RPMI7951 (cell line): ENCODE results near the gene MAPKAP1. TPM values are rescaled to one million over a fixed set of nuclear protein-coding genes. Genes with fewer than 3 reads are reported as not detected.

Source experiments
- DNase-seq: peaks from one replicate; pipeline ENCODE4 v3.0.0-alpha.2; 2012; ENCODE audit warnings: low read depth
- total RNA-seq: library from RNA; depleted of rRNA; stranded (reverse); fragments of >200 nt; shearing (Covaris generic); gene quantifications from 2 replicates; pipeline ENCODE4 v1.2.3, GENCODE V29; 2014

Gene MAPKAP1
- total RNA-seq, 1 experiment from 2014 or later, result 60.6 TPM

DNA sequence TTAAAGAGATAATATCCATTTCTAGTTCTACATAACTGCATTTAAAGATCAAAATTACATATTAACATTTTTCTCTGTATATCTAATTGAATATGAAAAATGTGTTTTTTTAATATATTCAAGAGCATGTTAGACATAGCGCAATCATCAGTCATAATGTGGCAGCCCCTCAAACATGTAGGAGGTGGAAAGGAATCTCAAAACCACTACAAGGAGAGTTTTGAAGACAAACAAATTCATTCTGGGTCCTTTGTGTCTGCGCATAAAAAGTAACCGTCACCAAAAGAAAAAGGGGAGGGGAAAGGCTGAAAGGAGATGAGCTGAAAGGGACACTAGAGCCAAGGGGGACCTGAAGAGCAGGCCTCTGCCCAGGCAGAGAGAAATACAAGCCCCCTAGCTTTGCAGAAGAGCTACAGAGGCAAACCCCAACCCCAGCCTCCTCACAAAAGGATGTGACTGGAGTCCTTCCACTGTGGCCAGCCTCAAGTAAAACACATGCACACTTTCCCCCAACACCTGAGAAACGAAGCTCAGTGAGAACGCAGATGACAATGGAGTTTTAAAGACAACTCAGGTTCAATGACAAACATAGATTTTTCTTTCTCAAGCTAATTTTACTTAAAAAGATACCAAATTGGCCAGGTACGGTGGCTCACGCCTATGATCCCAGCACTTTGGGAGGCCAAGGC is 62.0 kb downstream of the MAPKAP1 start:
- no peak for DNase-seq

DNA sequence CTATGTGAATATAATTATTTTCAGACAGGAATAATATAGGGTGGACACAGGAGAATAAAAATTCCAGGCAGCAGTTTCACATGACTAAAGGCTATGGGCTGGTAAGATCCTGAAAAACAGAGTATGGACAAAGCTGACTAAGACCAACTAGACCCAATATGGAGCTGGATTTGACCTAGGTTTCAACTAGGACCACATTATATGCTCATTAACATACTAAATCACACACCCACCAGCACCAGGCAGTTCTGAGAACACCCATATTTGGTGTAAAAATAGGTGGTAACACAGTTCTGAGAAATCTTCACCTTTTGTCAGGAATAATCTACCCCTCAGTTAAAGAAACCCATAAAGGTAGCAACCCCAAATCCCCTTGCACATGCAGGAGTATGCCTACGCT is 64.7 kb downstream of the MAPKAP1 start:
- DNase-seq, result no peak

DNA sequence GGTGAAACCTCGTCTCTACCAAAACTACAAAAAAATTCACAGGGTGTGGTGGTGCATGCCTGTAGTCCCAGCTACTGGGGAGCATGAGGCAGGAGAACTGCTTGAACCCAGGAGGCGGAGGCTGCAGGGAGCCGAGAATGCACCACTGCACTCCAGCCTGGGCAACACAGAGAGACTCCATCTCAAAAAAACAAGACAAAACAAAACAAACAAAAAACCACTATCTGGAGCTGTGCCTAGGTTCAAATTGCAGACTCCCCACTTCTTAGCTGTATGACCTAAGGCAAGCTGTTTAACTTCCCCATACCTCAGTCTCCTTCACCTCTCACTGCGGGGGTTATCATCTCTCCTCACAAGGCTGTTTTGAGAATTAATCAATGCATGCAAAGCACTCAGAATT is 68.0 kb downstream of the MAPKAP1 start:
- no peak for DNase-seq

DNA sequence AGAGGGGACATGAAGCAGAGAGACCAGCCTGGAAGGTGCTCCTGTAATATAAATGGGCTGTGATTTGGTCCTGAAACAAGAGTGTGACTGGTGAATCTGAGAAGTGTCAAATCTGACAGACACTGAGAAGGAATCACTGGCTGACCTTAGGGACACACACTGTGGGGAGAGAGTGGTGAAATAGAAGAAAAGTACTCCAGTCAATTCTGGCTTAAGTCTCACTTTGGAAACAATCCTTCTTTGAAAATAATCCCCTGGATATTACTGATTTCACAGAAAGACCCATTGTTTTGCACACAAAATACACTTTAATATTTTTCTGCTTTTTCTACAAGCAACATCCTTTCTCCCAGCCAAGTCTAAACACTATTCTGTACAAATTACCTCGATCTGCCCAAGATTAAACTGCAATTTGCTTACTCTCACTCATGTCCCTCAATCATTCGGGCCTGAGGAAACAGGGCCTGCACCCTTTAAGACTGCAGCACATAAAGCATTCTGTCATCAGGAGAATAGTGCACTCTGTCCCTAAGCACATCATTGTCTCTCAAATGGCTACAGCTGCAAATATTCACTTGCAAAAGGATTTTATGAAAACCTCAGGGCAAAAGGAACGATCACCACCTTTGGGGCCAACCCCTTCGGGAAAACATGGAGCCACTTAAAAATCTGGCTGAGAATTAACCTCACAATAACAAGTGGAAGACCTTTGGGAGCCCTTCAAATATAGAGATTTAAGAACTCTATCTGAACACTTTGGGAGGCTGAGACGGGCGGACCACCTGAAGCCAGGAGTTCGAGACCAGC is 68.6 kb downstream of the MAPKAP1 start:
- no peak for DNase-seq

DNA sequence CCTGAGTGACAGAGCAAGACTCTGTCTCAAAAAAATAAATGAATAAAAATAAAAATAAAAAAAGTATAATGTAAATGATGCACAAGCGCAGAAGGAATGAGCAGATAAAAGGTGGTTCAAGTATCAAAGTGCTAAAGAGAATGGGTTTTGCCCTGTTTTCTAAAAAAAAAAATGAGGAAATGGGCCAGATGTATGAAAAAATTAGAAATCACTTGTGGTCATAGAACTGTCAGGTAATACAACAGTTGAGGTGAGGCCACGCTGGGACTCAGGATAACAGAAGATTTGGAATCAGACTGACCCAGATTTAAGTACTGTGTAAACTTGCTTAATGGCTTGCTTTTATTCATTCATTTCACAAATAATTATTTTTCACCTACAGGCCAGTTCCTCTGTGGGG is 69.8 kb downstream of the MAPKAP1 start:
- no peak for DNase-seq

DNA sequence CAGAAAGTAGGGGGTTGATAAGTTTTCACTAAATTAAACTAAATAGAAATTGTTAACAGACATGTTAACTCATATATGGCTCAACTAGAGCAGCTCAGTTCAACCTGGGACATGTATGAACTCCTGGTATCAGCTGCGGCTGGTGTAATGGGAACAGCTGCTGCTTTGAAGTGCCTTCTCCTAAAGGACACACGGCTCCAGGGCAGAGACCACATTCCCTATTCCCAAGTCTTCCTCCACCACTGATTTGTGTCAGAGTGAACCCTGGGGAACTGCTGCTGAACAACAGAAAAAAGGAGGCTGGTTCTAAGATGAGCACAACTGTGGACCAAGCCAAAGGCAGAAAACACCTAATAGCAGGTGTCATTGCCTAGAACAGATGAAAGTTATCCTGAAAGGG is 71.1 kb downstream of the MAPKAP1 start:
- DNase-seq, result no peak

DNA sequence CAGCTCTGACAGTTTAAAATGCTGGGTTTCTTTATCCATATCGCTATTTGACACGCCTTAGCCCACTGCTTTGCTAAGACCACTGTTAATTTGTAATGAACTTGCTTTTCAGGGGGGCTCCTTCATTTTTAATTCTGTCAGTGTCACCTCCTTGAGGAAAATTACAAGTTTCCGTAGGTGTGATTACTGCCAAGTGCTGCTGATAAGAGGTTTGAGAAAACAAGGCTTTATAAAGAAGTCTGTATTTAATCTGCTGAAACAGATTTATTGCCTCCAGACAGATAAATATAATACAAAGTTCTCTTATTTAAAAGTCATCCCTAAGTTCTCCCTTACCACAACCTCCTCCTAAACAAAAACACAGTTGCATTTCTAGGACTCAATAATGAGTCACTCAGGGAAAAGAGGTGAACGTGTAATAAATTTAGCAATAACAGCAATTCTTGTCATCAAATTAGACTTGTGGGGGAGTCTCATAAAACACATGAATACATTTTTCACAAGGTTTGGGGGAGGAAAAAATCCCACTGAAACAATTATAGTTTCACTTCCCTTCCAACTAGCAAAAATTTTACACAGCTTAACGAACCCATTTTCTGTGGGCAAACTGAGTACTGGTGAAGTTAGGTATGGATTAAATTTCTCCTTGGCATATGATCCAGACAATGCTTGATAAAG is 72.8 kb downstream of the MAPKAP1 start:
- peak; percentile 17 for DNase-seq

DNA sequence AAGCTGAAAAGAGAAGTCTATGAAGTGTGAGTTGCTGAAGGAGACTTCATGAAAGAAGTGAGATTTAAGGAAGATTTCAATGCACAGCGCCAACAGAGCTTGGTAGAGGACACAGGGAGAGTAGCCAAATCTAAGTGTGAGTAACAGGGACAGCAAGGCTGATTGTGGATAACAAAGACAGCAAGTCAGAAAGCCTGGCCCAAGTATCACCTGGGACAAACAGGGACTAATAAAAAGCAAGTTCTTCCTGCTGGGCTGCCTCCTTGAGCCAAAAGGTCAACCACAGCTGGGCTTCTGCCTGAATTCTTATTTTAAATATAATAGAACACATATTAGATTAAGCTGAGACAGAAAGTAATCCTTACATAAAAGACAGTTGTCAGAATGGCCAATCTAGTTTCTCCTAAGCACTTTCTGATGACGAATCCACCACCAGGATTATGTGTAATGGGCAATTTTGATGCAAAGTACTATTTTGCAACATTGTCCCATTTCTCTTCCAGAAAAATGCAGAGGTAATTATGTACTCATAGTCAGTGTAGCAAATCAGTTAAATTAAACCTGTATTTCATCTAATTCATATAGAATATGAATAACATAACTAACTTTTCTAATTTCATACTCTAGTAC is 73.8 kb downstream of the MAPKAP1 start:
- DNase-seq, result no peak

DNA sequence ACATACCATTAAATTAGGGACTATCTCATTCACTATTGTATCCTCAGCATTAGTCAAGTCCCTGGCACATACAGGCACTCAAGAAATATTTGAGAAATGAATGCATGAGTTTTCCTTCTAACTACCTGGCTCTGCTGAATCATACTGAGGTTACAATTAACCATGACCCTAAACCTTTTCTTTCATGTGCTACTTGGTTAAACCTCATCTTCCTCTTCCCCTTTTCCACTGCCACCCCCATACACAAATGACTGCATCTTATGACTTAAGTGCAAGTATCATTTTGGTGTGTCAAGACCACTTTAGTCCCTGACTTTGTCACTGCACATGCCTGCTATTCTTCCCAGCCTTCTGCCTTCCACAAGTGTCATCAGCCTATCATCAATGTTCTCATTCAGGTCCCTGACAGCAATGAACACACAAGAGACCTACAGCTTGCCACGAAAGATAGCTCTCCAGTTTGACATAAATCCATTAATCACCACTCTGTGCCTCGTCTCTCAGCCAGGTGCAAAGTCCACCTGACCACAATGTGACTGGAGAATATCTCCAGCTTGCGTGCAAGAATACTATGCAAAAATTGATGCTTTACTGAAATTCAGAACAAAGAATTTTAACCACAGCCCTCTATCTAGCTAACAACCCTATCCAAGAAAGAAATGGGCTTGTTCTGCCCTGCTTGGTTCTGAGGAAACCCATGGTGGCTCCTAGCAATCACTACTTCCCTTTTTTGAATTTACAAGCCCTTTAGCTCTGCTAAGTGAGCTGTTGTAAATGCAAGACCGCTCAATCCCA is 74.5 kb downstream of the MAPKAP1 start:
- no peak for DNase-seq

DNA sequence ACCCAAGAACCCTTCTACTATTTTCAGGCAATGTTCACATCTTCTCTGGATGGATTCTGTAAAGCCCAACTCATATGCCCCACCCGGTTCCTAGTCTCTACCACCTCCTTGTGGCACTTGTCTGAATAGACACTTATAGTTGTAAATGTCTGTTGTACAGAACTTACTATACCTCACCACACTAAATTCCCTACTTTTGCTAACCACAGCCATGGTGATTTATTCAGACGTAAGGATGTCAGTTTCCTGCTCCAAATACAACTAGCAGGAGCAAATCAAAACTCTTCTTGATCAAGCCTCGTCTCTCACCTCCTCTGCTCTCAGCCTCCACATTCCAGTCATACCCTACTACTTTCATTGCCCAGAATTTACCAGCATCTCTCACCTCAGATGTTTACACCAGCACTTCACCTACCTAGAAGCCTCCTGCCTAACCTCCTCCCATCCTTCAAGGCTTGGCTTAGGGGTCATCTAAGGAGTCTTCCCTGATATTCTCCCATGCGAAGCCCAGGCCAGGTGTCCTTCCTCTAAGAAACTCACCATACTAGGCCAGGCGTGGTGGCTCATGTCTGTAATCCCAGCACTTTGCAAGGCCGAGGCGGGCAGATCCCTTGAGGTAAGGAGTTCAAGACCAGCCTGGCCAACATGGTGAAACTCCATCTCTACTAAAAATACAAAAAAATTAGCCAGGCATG is 75.5 kb downstream of the MAPKAP1 start:
- DNase-seq, result peak; percentile 41

DNA sequence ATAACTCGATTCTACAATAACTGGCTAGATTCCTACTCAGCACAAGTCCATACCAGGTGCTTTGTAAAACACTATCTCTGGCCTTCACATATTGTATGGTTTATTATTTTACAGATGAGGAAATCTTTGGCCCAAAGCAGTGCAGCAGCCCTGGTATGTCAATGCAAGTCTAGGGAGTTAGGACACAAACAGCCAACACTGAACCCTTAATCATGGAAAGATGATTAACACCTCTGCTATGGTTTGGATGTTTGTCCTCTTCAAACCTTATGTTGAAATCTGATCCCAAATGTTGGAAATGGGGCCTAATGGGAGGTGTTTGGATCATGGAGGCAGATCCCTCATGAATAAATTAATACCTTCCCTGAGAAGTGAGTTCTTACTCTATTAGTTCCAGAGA is 76.6 kb downstream of the MAPKAP1 start:
- DNase-seq, result no peak

DNA sequence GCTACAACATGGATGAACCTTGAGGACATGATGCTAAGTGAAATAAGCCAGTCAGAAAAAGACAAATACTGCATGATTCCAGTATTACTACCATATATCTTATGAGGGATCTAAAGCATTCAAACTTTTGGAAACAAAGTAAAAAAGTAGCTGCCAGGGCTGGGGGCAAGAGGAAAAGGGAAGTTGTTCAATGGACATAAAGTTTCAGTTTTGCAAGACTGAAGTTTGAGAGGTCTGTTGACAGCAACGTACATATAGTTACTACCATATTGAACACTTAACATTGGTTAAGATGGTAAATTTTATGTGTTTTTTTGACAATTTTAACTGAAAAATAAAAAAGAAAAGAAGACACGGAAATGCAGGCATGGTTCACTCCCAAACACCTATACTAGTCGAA is 77.6 kb downstream of the MAPKAP1 start:
- no peak for DNase-seq

DNA sequence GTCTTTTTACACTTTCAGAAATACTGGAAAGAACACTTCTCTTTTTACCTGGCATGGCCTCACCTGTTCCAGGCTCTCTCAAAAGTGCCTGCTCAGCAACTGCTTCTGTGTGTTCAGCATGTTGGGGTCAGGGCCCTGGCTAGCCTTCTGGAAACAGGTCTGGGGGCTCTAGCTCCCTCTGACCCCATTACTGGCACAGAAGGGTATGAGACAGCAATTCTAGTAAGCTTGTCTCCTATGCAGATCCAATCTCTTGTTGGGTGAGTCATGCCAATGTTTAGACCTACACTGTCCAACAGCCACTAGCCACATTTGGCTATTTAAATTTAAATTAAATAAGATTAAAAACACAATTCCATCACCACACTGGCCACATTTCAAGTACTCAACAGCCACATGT is 80.8 kb downstream of the MAPKAP1 start:
- DNase-seq, result peak; percentile 20

DNA sequence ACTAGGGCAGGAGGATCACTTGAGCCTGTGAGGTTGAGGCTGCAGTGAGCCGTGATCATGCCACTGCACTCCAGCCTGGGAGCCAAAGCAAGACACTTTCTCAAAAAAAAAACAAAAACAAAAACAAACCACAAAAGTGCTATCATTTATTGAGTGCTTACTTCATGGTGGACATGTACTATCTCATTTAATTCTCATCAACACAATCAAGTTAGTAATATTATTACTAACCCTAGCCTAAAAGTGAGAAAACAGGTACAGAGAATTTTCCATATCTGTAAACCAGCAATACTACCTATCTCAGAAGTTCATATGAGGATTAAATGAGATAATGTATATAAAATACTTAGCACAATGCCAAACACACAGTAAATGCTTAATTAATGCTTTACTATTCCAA is 85.8 kb downstream of the MAPKAP1 start:
- no peak for DNase-seq

DNA sequence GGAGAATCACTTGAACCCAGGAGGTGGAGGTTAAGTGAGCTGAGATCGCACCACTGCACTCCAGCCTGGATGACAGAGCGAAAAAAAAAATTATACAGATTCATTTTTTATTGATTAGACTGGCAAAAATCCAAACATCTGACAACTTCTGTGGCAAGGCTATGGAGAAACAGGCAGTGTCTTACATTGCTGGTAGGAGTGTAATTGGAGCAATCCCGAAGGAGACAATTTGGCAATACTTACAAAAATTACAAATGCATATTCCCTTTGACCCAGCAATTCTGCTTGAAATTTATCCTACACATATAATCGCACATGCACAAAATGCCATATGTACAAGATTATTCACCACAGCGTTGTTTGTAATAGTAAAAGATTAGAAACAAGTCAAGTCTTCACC is 86.8 kb downstream of the MAPKAP1 start:
- no peak for DNase-seq

DNA sequence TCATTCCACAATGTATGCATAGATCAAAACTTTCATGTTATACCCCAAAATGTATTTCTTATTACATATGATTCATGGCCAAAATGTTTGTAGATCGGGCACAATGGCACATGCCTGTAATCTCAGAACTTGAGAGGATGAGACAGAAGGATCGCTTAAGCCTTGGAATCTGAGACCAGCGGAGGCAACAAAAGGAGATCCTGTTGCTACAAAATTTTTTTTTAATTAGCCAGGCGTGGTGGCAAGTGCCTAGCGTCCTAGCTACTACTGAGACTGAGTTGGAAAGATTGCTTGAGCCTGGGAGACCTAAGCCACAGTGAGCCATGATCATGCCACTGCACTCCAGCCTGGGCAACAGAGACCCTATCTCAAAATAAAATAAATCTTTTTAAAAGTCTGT is 89.9 kb downstream of the MAPKAP1 start:
- no peak for DNase-seq

DNA sequence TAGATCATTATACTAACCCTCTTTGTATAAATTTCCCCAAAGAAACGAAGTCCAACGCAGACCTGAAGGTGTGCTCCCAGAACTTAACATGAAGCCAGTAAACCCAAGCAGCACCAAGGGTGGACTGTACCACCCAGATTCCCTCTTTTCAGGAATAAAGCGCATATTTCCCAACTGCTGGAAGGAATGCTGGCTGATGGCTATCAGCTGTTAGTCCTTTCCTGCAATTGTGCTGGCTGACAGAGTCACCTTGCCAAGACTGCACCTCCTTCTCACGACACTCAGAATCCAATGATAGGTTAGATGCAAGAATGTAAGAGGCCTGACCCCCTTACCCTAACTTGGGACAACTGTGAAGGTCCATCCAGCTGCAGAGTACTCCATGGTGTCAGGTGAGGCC is 93.9 kb downstream of the MAPKAP1 start:
- DNase-seq, result no peak

DNA sequence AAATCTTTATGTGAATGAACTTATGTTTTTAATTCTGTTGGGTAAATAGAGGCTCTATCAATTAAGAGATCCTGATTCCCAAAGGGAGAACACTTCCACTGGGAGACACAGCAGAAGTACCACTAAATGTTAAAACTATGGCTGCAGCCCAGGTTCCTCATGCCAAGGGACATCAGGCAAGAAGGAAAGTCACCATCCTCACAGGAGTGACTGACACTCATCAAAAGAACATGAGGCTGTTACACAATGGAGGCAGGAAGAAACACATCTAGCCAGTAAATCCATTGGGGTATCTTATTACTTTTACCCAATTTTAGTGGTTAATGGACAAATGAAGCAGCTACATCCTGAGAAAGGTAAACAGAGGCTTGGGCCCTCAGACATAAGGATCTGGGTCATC is 94.4 kb downstream of the MAPKAP1 start:
- DNase-seq, result no peak

DNA sequence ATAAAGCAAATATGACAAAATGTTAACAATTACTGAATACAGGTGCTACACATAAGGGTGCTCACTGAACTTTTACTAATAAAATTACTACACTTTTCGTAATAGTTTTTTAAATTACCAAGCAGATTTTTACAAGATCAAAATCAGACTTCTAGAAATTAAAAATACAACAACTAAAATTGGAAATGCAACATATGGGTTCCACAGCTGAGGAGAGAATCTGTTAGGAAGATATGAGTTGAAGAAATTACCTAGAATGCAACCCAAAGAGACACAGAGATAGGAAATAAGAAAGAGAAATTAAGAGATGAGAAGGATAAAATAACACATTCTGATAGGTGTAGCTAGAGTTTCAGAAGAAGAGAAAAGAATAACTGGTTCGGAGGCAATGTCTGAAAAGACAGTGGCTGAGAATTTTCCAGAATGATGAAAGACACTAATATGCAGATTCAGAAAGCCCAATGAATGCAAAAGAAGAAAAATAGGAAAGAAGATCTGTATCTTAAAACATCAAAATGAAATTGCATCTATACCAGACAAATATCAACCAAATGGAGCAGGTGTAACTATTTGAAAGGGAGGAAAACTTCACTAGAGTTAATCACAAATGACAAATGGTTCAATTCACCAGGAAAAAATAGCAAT is 95.8 kb downstream of the MAPKAP1 start:
- no peak for DNase-seq

DNA sequence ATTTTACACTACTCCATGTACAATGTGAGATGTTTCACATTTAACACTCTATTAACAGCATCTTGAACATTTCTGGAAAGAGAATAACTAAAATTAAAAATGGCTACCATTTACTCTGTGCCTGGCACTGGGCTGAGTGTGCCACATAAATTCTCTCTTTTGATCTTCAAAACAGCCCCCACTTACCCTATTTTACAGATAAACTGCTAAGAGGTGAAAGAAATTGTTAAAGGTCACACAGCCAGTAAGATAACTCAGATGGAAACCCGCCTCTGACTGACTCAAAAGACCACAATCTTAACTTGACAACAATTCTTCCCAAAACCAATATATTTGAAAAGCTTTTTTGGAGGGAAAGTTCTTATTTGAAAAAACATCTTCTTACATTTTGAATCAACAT is 97.3 kb downstream of the MAPKAP1 start:
- no peak for DNase-seq
